ENCODE results near the gene SLC39A13. TPM values are rescaled to one million over a fixed set of nuclear protein-coding genes. Genes with fewer than 3 reads are reported as not detected.

Gene SLC39A13
- total RNA-seq, 6 experiments from 2014 or later, result 78.2 to 126 (median 86.4) TPM

- peaks cover 4% of the 10 kb centered on the region for H3K27me3 Mint-ChIP-seq (ENCODE audit: insufficient read depth)
- H3K36me3 Mint-ChIP-seq (ENCODE audit: low read depth), result peaks cover 22% of the 10 kb centered on the region
- H3K27ac Mint-ChIP-seq, result no peak overlapping the region
- H3K4me1 Mint-ChIP-seq (ENCODE audit: low read depth), result peaks cover 54% of the 10 kb centered on the region
- no peak overlapping the region for H3K4me3 Mint-ChIP-seq
- no peaks in the 10 kb centered on the region for H3K9me3 Mint-ChIP-seq
- no peak for TF ChIP-seq CTCF (IDR thresholded peaks at IDR 0.05)
- no peak for DNase-seq
Observed at GRCh38 chr11:47464483-47464882, 56.1 kb downstream of the SLC39A13 start.

Small RNA genes lying within 50 kb of the gene (microRNA-seq; reads per million reads assigned to microRNA genes)
- not detected for gene MIR4487

Other genes with a start within 250 kb of the SLC39A13 start
- 10 to 100 TPM; 58.2 to 64.0 (median 61.1) TPM for gene ARFGAP2, start 231.7 kb upstream of the SLC39A13 start, total RNA-seq (2021; fragmentation: NEBNext Ultra II Directional; extraction: Animal tissue kit (Norgen Biotek cat#: 25700))
- gene PACSIN3, start 222.2 kb upstream of the SLC39A13 start, total RNA-seq (2021; fragmentation: NEBNext Ultra II Directional; extraction: Animal tissue kit (Norgen Biotek cat#: 25700)), result 10 to 100 TPM; 10.3 to 30.9 (median 22.1) TPM
- 10 to 100 TPM; 23.6 to 38.7 (median 33.7) TPM for gene DDB2, start 193.6 kb upstream of the SLC39A13 start, total RNA-seq (2021; fragmentation: NEBNext Ultra II Directional; extraction: Animal tissue kit (Norgen Biotek cat#: 25700))
- gene ACP2, start 159.8 kb upstream of the SLC39A13 start, total RNA-seq (2021; fragmentation: NEBNext Ultra II Directional; extraction: Animal tissue kit (Norgen Biotek cat#: 25700)), result 10 to 100 TPM; 33.4 to 37.4 (median 36.1) TPM
- gene NR1H3, start 150.6 kb upstream of the SLC39A13 start, total RNA-seq (2021; fragmentation: NEBNext Ultra II Directional; extraction: Animal tissue kit (Norgen Biotek cat#: 25700)), result 10 to 100 TPM in 2 of 6 experiments, 1 to 10 TPM in 4; 5.4 to 11.2 (median 9.2) TPM
- gene MADD, start 138.5 kb upstream of the SLC39A13 start, total RNA-seq (2021; fragmentation: NEBNext Ultra II Directional; extraction: Animal tissue kit (Norgen Biotek cat#: 25700)), result 10 to 100 TPM; 22.4 to 30.5 (median 25.2) TPM
- gene MYBPC3, start 55.9 kb upstream of the SLC39A13 start, total RNA-seq (2021; fragmentation: NEBNext Ultra II Directional; extraction: Animal tissue kit (Norgen Biotek cat#: 25700)), result not detected
- not detected for gene SPI1, start 30.0 kb upstream of the SLC39A13 start, total RNA-seq (2021; fragmentation: NEBNext Ultra II Directional; extraction: Animal tissue kit (Norgen Biotek cat#: 25700))
- 100 to 1,000 TPM; 161 to 238 (median 220) TPM for gene PSMC3, start 17.8 kb downstream of the SLC39A13 start, total RNA-seq (2021; fragmentation: NEBNext Ultra II Directional; extraction: Animal tissue kit (Norgen Biotek cat#: 25700))
- under 1 TPM in 1 of 6 experiments, not detected in 5; 0.22 TPM for gene RAPSN, start 40.5 kb downstream of the SLC39A13 start, total RNA-seq (2021; fragmentation: NEBNext Ultra II Directional; extraction: Animal tissue kit (Norgen Biotek cat#: 25700))
- 100 to 1,000 TPM; 103 to 131 (median 120) TPM for gene CELF1, start 144.5 kb downstream of the SLC39A13 start, total RNA-seq (2021; fragmentation: NEBNext Ultra II Directional; extraction: Animal tissue kit (Norgen Biotek cat#: 25700))
- 10 to 100 TPM; 51.8 to 64.2 (median 54.5) TPM for gene PTPMT1, start 157.0 kb downstream of the SLC39A13 start, total RNA-seq (2021; fragmentation: NEBNext Ultra II Directional; extraction: Animal tissue kit (Norgen Biotek cat#: 25700))
- 10 to 100 TPM; 15.9 to 19.4 (median 18.4) TPM for gene KBTBD4, start 170.4 kb downstream of the SLC39A13 start, total RNA-seq (2021; fragmentation: NEBNext Ultra II Directional; extraction: Animal tissue kit (Norgen Biotek cat#: 25700))
- 100 to 1,000 TPM in 3 of 6 experiments, 10 to 100 TPM in 3; 97.0 to 105 (median 99.8) TPM for gene NDUFS3, start 170.5 kb downstream of the SLC39A13 start, total RNA-seq (2021; fragmentation: NEBNext Ultra II Directional; extraction: Animal tissue kit (Norgen Biotek cat#: 25700))
- gene FAM180B, start 178.1 kb downstream of the SLC39A13 start, total RNA-seq (2021; fragmentation: NEBNext Ultra II Directional; extraction: Animal tissue kit (Norgen Biotek cat#: 25700)), result not detected
- not detected for gene C1QTNF4, start 185.8 kb downstream of the SLC39A13 start, total RNA-seq (2021; fragmentation: NEBNext Ultra II Directional; extraction: Animal tissue kit (Norgen Biotek cat#: 25700))
- gene MTCH2, start 234.0 kb downstream of the SLC39A13 start, total RNA-seq (2021; fragmentation: NEBNext Ultra II Directional; extraction: Animal tissue kit (Norgen Biotek cat#: 25700)), result 100 to 1,000 TPM; 132 to 163 (median 143) TPM

Data from HFFc6 (cell line).